GM19397 (cell line): Measurements from ENCODE around the gene TXNDC2.

ENCODE experiments used
- ATAC-seq: cut with Tn5 transposase; IDR thresholded peaks from one replicate; pipeline ENCODE4 v1.9.1; 2021; ENCODE audit warnings: mild to moderate bottlenecking, moderate library complexity; ENCODE audit not compliant: unreplicated experiment

The TXNDC2 gene

DNA sequence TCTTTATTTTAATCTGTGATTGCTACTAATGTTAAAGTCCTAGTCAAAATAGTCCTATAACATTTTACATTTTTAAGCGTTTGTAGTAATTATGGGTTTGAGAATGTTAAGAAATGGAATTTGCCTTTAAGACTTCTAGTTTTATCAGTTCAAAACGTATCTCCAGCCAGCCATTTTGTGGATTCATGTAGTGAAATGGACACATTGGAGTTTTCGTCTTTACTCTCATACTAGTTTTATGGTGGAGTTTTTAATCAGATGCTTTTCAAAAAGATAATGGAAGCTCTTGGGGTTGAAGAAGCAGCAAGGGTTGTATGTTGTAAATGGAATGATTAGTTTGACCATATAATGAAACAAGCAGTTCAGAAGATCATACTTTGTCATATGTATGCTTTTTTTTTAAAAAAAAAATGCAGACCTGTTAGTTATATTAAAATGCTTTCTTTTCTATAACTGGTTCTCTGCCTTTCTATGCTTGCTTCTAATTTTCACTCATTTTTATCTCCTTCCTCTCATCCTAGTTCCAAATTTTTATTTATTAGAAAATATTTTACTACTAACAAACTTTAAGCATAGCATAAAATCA lies 44.6 kb downstream of the TXNDC2 start:
- ATAC-seq: no peak

DNA sequence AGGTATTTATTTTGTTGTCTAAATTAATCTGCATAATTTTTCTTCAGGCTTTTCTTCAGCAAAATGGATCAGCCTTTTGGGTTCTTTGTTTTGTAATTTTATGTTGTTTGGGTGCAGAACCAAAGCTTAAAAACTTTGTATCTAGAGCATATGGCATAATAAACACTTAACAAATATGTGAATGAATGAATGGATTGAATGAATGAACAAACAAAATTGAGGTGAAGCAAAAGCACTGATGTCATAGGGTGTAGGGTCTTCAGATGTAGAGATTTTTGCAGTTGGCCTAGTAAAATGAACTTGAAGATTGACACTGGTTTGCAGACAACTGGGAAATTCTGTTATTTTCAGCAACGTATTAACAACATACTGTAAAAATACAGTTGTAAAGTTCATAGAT lies 45.4 kb downstream of the TXNDC2 start:
- ATAC-seq: no peak

DNA sequence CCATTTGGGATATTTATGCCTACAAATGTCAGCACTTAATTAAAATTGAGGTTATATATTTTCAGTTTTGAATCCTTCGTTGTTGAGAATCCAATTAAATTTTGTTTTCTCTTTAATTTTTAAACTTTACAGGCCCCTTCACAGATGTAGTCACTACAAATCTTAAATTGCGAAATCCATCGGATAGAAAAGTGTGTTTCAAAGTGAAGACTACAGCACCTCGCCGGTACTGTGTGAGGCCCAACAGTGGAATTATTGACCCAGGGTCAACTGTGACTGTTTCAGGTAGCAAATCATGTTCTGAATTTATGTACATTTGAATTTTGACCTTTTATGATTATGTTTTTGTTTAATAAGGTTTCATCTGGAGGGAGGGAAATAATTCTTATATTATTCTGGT lies 45.9 kb downstream of the TXNDC2 start:
- ATAC-seq: no peak

DNA sequence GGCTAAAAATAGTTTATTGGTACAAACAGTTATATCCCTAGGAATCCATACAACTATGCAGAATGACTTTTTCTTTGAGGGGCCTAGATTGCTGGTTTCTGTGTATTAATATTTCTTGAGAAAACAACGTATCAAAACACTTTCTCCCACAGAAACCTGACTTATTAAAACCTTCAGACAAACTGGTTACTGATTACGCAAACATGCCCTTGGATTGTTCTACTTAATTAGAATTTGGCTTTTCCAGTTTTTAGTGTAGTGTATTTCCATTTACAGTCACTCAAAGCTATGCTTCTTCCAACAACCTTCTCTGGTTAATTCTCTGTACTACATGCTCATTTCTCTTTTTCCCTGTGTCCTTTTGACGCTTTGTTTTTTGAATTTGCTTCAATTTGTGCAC lies 48.1 kb downstream of the TXNDC2 start:
- no peak for ATAC-seq

DNA sequence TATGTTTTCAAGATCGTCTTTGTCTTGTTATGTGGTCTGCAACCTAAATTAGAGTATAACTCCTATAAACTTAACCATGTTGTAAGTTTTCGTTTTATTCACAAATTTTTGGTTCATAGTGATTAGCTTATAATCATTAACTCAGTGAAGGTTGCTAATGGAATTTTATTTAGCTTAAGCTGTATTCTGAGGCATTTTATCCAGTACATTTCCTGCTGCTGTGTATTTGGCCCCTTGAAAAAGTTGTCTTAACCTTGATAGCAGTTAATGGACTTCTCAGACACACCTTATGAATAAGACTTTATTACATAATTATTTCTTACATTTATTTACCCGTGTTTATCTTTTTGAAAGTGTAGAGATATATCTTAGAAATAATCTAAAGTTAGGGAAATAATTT lies 48.5 kb downstream of the TXNDC2 start:
- ATAC-seq: no peak
